GM12878 (cell line): ENCODE results near the gene SLC39A7. TPM values are rescaled to one million over a fixed set of nuclear protein-coding genes. Genes with fewer than 3 reads are reported as not detected.

Experiments used
- ATAC-seq: fragments of 200-7000 bp; cut with Tn5 transposase; 3 replicates; pipeline ENCODE4 v1.9.1; 2020; ENCODE audit warnings: mild to moderate bottlenecking, moderate library complexity
- BruUV-seq: library from RNA; stranded (reverse); fragments of 400-500 nt; replicated peaks from 2 replicates; lab custom pipeline; 2021; lab: Mats Ljungman, UMichigan
- CTCF ChIA-PET: fragments of 300-600 bp; sonication (Branson Sonifier 250); formaldehyde crosslinking; extraction: SDS; loops from one replicate; lab custom pipeline; 2021; ENCODE audit warnings: inconsistent platforms; lab: Yijun Ruan, JAX
- POLR2A ChIA-PET: fragments of 350-600 bp; formaldehyde crosslinking; extraction: SDS; loops from one replicate; lab custom pipeline; 2021; ENCODE audit warnings: inconsistent platforms; lab: Charles Lee
- RAD21 ChIA-PET: fragments of 300-600 bp; sonication (Branson Sonifier 250); formaldehyde crosslinking; loops from one replicate; lab custom pipeline; 2023; ENCODE audit warnings: antibody characterized with exemption; ENCODE audit not compliant: unreplicated experiment; lab: Charles Lee
- SMC1A ChIA-PET: fragments of 300-600 bp; sonication (Branson Sonifier 250); formaldehyde crosslinking; loops from one replicate; lab custom pipeline; 2023; ENCODE audit not compliant: unreplicated experiment, uncharacterized antibody; lab: Charles Lee
- DNase-seq: peaks from one replicate; pipeline ENCODE4 v3.0.0-alpha.2; 2011; ENCODE audit warnings: low read depth, low spot score
- FAIRE-seq: peaks from 3 replicates; lab custom pipeline; 2011; peaks lifted over from hg19 to GRCh38; lab: Jason Lieb, UNC
- H2AFZ ChIP-seq: 2 replicates; pipeline ENCODE4 v1.6.0; 2011; ENCODE audit warnings: low read depth, low read length, control low read depth; ENCODE audit not compliant: control insufficient read depth
- H3K27ac ChIP-seq: 2 replicates; pipeline ENCODE4 v1.5.1; 2011; ENCODE audit warnings: control low read depth; ENCODE audit not compliant: control insufficient read depth, insufficient read depth
- H3K27me3 ChIP-seq, 2 experiments: replicated peaks in 1 of 2; 2 replicates each; pipeline versions ENCODE4 v1.6.0 to v1.6.1; 2011; ENCODE audit warnings: low read length in 1 of 2; ENCODE audit not compliant: control insufficient read depth in 2 of 2, insufficient read depth in 2 of 2
- H3K36me3 ChIP-seq, 2 experiments: 2 replicates each; pipeline ENCODE4 v1.5.1; 2011; ENCODE audit warnings: low read length in 1 of 2; ENCODE audit not compliant: control insufficient read depth in 2 of 2, insufficient read depth in 2 of 2
- H3K4me1 ChIP-seq: 2 replicates; pipeline ENCODE4 v1.6.1; 2011; ENCODE audit warnings: mild to moderate bottlenecking, low read length, moderate library complexity, mixed read lengths; ENCODE audit not compliant: control insufficient read depth, insufficient read depth
- H3K4me2 ChIP-seq: 2 replicates; pipeline ENCODE4 v1.6.0; 2011; ENCODE audit warnings: control low read depth; ENCODE audit not compliant: control insufficient read depth, insufficient read depth
- H3K4me3 ChIP-seq: fragments of 200-600 bp; sonication (generic); 2 replicates; pipeline ENCODE4 v1.5.1; 2016
- H3K79me2 ChIP-seq: 2 replicates; pipeline ENCODE4 v1.6.0; 2011; ENCODE audit warnings: low read length; ENCODE audit not compliant: control insufficient read depth, insufficient read depth
- H3K9ac ChIP-seq: 2 replicates; pipeline ENCODE4 v1.8.0; 2011; ENCODE audit warnings: low read length, control low read depth, mixed read lengths; ENCODE audit not compliant: control insufficient read depth, insufficient read depth
- H3K9me3 ChIP-seq: replicated peaks from 3 replicates; pipeline ENCODE4 v1.5.1; 2011; ENCODE audit warnings: mild to moderate bottlenecking, low read length; ENCODE audit not compliant: control insufficient read depth, insufficient read depth
- H4K20me1 ChIP-seq: 2 replicates; pipeline ENCODE4 v1.6.0; 2011; ENCODE audit not compliant: control insufficient read depth, insufficient read depth
- CEBPB ChIP-seq, 2 experiments: fragments of 150-350 bp in 1 of 2; IDR thresholded peaks; 2 replicates each; pipeline ENCODE4 v1.6.1; 2012 to 2014; ENCODE audit warnings: low read depth in 2 of 2, low read length in 2 of 2, borderline replicate concordance in 1 of 2, inconsistent platforms in 1 of 2
- CHD2 ChIP-seq: IDR thresholded peaks from 2 replicates; pipeline ENCODE4 v1.6.1; 2011; ENCODE audit warnings: low read depth, low read length, improper control_type of control experiment, borderline replicate concordance
- E4F1 ChIP-seq: fragments of 450-650 bp; IDR thresholded peaks from 2 replicates; pipeline ENCODE4 v1.6.1; 2018; ENCODE audit warnings: borderline replicate concordance, mild to moderate bottlenecking; ENCODE audit not compliant: partially characterized antibody
- EED ChIP-seq: sonication (generic); IDR thresholded peaks from 2 replicates; pipeline ENCODE4 v1.6.1; 2016; ENCODE audit warnings: antibody characterized with exemption, low read depth
- EP300 ChIP-seq, 2 experiments: fragments of 150-350 bp in 1 of 2; IDR thresholded peaks; 2 replicates each; pipeline ENCODE4 v1.6.1; 2011 to 2012; ENCODE audit warnings: low read depth in 2 of 2, low read length in 2 of 2, borderline replicate concordance in 1 of 2, improper control_type of control experiment in 1 of 2, inconsistent platforms in 1 of 2; ENCODE audit not compliant: control insufficient read depth in 1 of 2
- IKZF2 ChIP-seq, 2 experiments: fragments of 450-650 bp; IDR thresholded peaks; 2 replicates each; pipeline ENCODE4 v1.6.1; 2017; ENCODE audit warnings: mild to moderate bottlenecking in 2 of 2, moderate library complexity in 2 of 2
- JUND ChIP-seq: IDR thresholded peaks from 2 replicates; pipeline ENCODE4 v1.6.1; 2012; ENCODE audit warnings: low read depth, mild to moderate bottlenecking, low read length, improper control_type of control experiment, moderate library complexity
- KAT2A ChIP-seq: conservative IDR thresholded peaks from 2 replicates; pipeline ENCODE4 v1.6.1; 2011; ENCODE audit warnings: low read depth, low read length; ENCODE audit not compliant: control insufficient read depth
- MYB ChIP-seq: fragments of 150-350 bp; IDR thresholded peaks from 2 replicates; pipeline ENCODE4 v1.6.1; 2014; ENCODE audit warnings: mild to moderate bottlenecking, low read depth, low read length, borderline replicate concordance
- NFIC ChIP-seq: IDR thresholded peaks from 2 replicates; pipeline ENCODE4 v1.6.1; 2012; ENCODE audit warnings: low read depth, mild to moderate bottlenecking, inconsistent platforms, low read length, moderate library complexity
- NKRF ChIP-seq: fragments of 450-650 bp; conservative IDR thresholded peaks from 2 replicates; pipeline ENCODE4 v1.6.1; 2017; ENCODE audit warnings: mild to moderate bottlenecking, moderate library complexity
- PBX3 ChIP-seq: IDR thresholded peaks from 2 replicates; pipeline ENCODE4 v1.6.1; 2011; ENCODE audit warnings: mild to moderate bottlenecking, low read depth, low read length, moderate library complexity; ENCODE audit not compliant: insufficient replicate concordance
- POU2F2 ChIP-seq: IDR thresholded peaks from 3 replicates; pipeline ENCODE4 v1.6.1; 2011; ENCODE audit warnings: low read depth, mild to moderate bottlenecking, low read length, borderline replicate concordance
- RBBP5 ChIP-seq: fragments of 200-600 bp; sonication (generic); conservative IDR thresholded peaks from 2 replicates; pipeline ENCODE4 v1.6.1; 2016
- SREBF1 ChIP-seq: IDR thresholded peaks from 2 replicates; pipeline ENCODE4 v1.6.1; 2012; ENCODE audit warnings: mild to moderate bottlenecking, low read length
- ZNF384 ChIP-seq: IDR thresholded peaks from 2 replicates; pipeline ENCODE4 v1.6.1; 2012; ENCODE audit warnings: low read depth, mild to moderate bottlenecking, low read length, improper control_type of control experiment, borderline replicate concordance
- WGBS: methylation state at CpG from one replicate; pipeline ENCODE4 v1.1.6; 2016; ENCODE audit warnings: low lambda C conversion rate; ENCODE audit not compliant: insufficient replicate concordance, insufficient coverage; ENCODE audit errors: missing lambda C conversion rate; 5-methylcytosine and 5-hydroxymethylcytosine counted together
- in situ Hi-C: fragments of 300-500 bp; cut with MboI; formaldehyde crosslinking; loops from 9 replicates; pipeline ENCODE4 v1.14.3; 2018; ENCODE audit warnings: mixed read lengths
- intact Hi-C: fragments of 100-400 bp; cut with micrococcal nuclease; formaldehyde crosslinking; loops from one replicate; pipeline ENCODE4 v1.14.2; 2022; ENCODE audit not compliant: unreplicated experiment
- polyA plus RNA-seq, 11 experiments: library from polyadenylated mRNA; depleted of rRNA in 4 of 11; unstranded in 6 of 11; stranded (reverse) in 5 of 11; fragments of >200 nt; fragmentation: Nextera tagmentation in 4 of 11; fragmentation: Illumina TruSeq in 1 of 11; extraction: Ambion mirVana in 4 of 11; extraction: Trizol in 1 of 11; gene quantifications; 1 replicate in 1 of 11; 2 replicates in 10 of 11; pipeline versions ENCODE4 v1.2.1 to v1.2.3, GENCODE V29; 2011 to 2016; ENCODE audit warnings: inconsistent platforms in 2 of 11, missing spikeins in 2 of 11, low read depth in 1 of 11
- total RNA-seq, 4 experiments: library from RNA; depleted of rRNA in 3 of 4; stranded (reverse); fragments of >200 nt in 3 of 4; fragmentation: Illumina TruSeq in 1 of 4; extraction: Trizol in 1 of 4; gene quantifications; 2 replicates each; pipeline versions ENCODE4 v1.2.1 to v1.2.3, GENCODE V29; 2013 to 2021

The SLC39A7 gene
- total and polyA plus RNA-seq, 10 of the 15 experiments (the other 5 are each of a cell fraction or from before 2014, with no cell fraction given) = 7.3 to 63.1 (median 40.6) TPM

GRCh38 chr6:33164176-33164575 is 36.5 kb upstream of the SLC39A7 start:
- in situ Hi-C loops = no loop called here
- RAD21 ChIA-PET = interaction anchor here (1.6 kb wide), 1 partner anchor 9 kb away, joined by 5 read pairs; no protein-coding TSS in a partner anchor
- CTCF ChIA-PET = interaction anchor here (1.0 to 9.5 kb wide), 5 partner anchors 8 to 84 kb away, joined by 3 to 80 read pairs (median 9); no protein-coding TSS in a partner anchor

More at GRCh38 chr6:33164176-33164575, 36.5 kb upstream of the SLC39A7 start:
- FAIRE-seq (no peak), ATAC-seq (no peak), DNase-seq (no peak)
- H3K79me2 ChIP-seq = no peaks in the 10 kb centered on the region
- no peak overlapping the region for H2AFZ ChIP-seq
- H3K9ac ChIP-seq = no peak overlapping the region
- no peaks in the 10 kb centered on the region for H3K36me3 ChIP-seq
- BruUV-seq = no TSS peak
- WGBS = 26% methylated on average over 10 of the region's 10 CpGs
- H3K27me3 ChIP-seq = no peaks in the 10 kb centered on the region
- TF ChIP-seq CEBPB (IDR thresholded peaks at IDR 0.05; ENCODE audit: borderline replicate concordance in 1 of 2, low read depth in 2 of 2, low read length in 2 of 2) (no peak), CHD2 (no peak), ZNF384 (no peak), NFIC (no peak), E4F1 (no peak), MYB (no peak), EED (no peak), IKZF2 (IDR thresholded peaks at IDR 0.05) (no peak), RBBP5 (no peak), NKRF (no peak), PBX3 (no peak), SREBF1 (no peak), EP300 (IDR thresholded peaks at IDR 0.05; ENCODE audit: borderline replicate concordance in 1 of 2, control insufficient read depth in 1 of 2, low read depth in 2 of 2, low read length in 2 of 2) (no peak), JUND (no peak), KAT2A (no peak), POU2F2 (no peak)
- SMC1A ChIA-PET = interaction anchor here (1.1 kb wide), 1 partner anchor 14 kb away, joined by 3 read pairs; no protein-coding TSS in a partner anchor
- intact Hi-C loops = no loop called here
- no peaks in the 10 kb centered on the region for H3K9me3 ChIP-seq
- peaks cover 4% of the 10 kb centered on the region for H3K4me1 ChIP-seq
- H3K4me2 ChIP-seq = no peak overlapping the region
- H3K27ac ChIP-seq = no peak overlapping the region
- no peak overlapping the region for H3K4me3 ChIP-seq
- no peaks in the 10 kb centered on the region for H4K20me1 ChIP-seq
- POLR2A ChIA-PET = no interaction called here
